NOMO-1 treated with dmso at 0.1 percent for 144 hours (cell line): ENCODE measurements around the gene VWA1.
"Not testable (repeated sequence)": the region's sequence is repeated elsewhere in the genome, so short reads cannot be mapped to it uniquely, and the experiment has no call there.

Source experiments
- DNase-seq: peaks from one replicate; lab custom pipeline; 2025; ENCODE audit not compliant: unreplicated experiment; lab: John Stamatoyannopoulos, UW

The VWA1 gene

DNA sequence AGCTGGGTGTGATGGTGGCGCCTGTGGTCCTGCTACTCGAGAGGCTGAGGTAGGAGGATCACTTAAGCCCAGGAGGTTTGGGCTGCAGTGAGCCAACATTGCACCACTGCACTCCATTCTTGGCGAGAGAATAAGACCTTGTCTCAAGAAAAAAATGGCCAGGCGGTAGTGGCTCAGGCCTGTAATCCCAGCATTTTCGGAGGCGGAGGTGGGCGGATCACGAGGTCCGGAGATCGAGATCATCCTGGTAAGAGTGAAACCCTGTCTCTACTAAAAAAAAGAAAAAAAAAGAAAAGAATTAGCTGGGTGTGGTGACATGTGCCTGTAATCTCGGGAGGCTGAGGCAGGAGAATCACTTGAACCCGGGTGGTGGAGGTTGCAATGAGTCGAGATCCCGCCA, 47.4 kb downstream of the VWA1 start:
- no peak for DNase-seq

DNA sequence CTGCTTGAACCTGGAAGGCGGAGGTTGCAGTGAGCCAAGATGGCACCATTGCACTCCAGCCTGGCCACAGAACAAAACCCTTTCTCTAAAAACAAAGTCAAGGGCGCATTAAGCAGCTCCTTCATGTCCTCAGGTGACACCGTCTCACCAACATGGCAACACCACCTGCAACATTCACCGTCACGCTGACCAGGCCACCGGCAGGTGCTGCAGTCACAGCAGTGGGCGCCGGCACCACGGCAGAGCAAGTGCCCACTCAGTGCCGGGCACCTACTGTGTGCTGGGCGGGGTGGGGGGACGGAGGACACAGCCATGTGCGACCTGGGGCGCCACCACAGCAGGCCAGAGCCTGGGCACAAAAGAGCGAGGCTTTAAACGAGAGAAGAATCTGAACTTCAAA, 48.2 kb downstream of the VWA1 start:
- no peak for DNase-seq

DNA sequence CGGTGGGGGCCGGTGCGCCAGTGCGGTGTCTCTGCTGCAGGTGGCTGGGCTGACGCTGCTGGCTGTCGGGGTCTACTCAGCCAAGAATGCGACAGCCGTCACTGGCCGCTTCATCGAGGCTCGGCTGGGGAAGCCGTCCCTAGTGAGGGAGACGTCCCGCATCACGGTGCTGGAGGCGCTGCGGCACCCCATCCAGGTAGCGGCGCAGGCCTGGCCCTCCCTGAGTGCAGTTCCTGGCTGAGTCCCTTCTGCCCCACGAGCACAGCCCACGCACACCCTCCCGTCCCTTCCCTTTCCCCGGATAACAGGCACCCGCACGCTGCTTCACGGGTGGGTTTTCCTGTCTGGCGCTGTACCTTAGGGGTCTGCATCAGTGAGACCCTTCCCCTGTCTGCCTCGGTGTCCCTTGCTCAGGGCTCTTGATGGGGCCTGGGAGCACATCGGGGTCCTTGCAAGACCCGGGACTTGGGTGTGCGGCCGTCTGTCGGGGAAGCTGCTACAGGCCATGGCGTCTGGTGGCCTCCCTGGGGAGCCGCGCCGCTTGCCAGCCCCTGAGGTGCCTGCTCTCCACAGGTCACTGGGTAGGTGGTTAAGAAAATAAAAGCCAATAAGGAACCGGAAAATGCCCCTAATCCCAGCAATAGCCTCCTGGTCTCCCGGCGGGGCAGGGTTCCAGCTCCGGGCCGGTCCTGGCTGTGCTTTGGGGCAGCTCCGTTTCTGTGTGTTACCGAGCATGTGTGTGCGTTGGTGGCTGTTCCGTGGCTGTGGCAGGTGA, 49.7 kb downstream of the VWA1 start:
- not testable (repeated sequence) for DNase-seq

GRCh38 chr1:1485755-1486317, 50.3 kb downstream of the VWA1 start:
- not testable (repeated sequence) for DNase-seq

GRCh38 chr1:1487701-1488100, 52.2 kb downstream of the VWA1 start:
- DNase-seq = no peak

GRCh38 chr1:1489231-1489630, 53.7 kb downstream of the VWA1 start:
- no peak for DNase-seq

GRCh38 chr1:1489861-1490260, 54.4 kb downstream of the VWA1 start:
- no peak for DNase-seq

- DNase-seq = no peak
Measured at GRCh38 chr1:1490633-1491230, 55.2 kb downstream of the VWA1 start.

DNA sequence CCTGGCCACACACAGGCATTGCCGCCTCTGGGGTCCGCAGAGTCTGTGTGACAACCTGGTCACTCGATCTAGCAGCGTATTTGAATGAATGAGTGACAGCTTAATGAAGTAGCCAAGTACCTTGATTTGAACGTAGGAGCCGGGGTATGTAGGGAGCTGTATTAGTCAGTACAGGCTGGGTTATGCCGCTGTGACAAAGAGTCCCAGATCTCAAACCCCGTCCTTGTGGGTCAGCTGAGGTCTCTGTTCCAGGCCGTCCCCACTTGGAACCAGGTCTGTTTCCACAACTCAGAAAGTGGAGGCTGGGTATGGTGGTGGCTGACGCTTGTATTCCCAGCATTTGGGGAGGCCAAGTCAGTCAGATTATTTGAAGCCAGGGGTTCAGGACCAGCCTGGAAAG, 56.1 kb downstream of the VWA1 start:
- DNase-seq = no peak
